Measurements from ENCODE around the gene KCNMA1.

- no peak for TF ChIP-seq CTCF (IDR thresholded peaks at IDR 0.05)
- no peak for TF ChIP-seq POLR2A (IDR thresholded peaks at IDR 0.05)
Observed at GRCh38 chr10:77180794-77181193, 456.8 kb downstream of the KCNMA1 start.

Data from vagina (tissue), 2 donors.